Naive thymus-derived CD8-positive, alpha-beta T cell (primary cell): ENCODE results near the gene DGKG. TPM values are rescaled to one million over a fixed set of nuclear protein-coding genes. Genes with fewer than 3 reads are reported as not detected.

ENCODE experiments used
- ATAC-seq, 2 donors: fragments of 150-1000 bp; cut with Tn5 transposase in 1 of 2; sonication (Bioruptor Pico), chemical (Tn5 transposase) in 1 of 2; 1 replicate in 1 of 2; 2 replicates in 1 of 2; pipeline ENCODE4 v1.10.0; 2021; ENCODE audit warnings: mild to moderate bottlenecking in 2 of 2, moderate library complexity in 2 of 2
- POLR2A ChIA-PET: fragments of 350-600 bp; sonication (Branson Sonifier 250); formaldehyde crosslinking; loops from one replicate; lab custom pipeline; 2021; ENCODE audit warnings: antibody characterized with exemption; lab: Charles Lee
- DNase-seq, 10 donors: peaks; one replicate each; pipeline versions ENCODE4 v3.0.0 to v3.0.0-alpha.2; 2020 to 2022
- H3K27ac Mint-ChIP-seq, 10 donors: one replicate each; pipeline ENCODE4 v1.8.0; 2020 to 2022; ENCODE audit warnings: mild to moderate bottlenecking in 10 of 10, mixed read lengths in 10 of 10, moderate library complexity in 4 of 10, inconsistent platforms in 1 of 10
- H3K27me3 Mint-ChIP-seq, 5 donors: one replicate each; pipeline ENCODE4 v1.8.0; 2021 to 2022; ENCODE audit warnings: mixed read lengths in 5 of 5
- H3K36me3 Mint-ChIP-seq, 3 donors: one replicate each; pipeline ENCODE4 v1.8.0; 2020 to 2022; ENCODE audit warnings: mixed read lengths in 3 of 3, mild to moderate bottlenecking in 2 of 3, inconsistent platforms in 1 of 3
- H3K4me1 Mint-ChIP-seq, 4 donors: one replicate each; pipeline ENCODE4 v1.8.0; 2021 to 2022; ENCODE audit warnings: mixed read lengths in 4 of 4
- H3K4me3 Mint-ChIP-seq, 10 donors: one replicate each; pipeline ENCODE4 v1.8.0; 2020 to 2022; ENCODE audit warnings: mild to moderate bottlenecking in 10 of 10, mixed read lengths in 10 of 10, moderate library complexity in 6 of 10, inconsistent platforms in 1 of 10
- H3K9me3 Mint-ChIP-seq, 9 donors: one replicate each; pipeline ENCODE4 v1.8.0; 2020 to 2022; ENCODE audit warnings: mixed read lengths in 9 of 9, mild to moderate bottlenecking in 3 of 9, inconsistent platforms in 1 of 9, moderate library complexity in 1 of 9
- polyA plus RNA-seq, 3 donors: library from polyadenylated mRNA; unstranded; fragments of 300-500 nt; fragmentation: Illumina TruSeq; gene quantifications; one replicate each; pipeline ENCODE4 v1.2.3, GENCODE V29; 2021
- total RNA-seq, 8 experiments: library from RNA in 2 of 8; stranded (reverse) in 2 of 8; gene quantifications; one replicate each; pipeline ENCODE4 v1.2.3 and lab custom pipeline; 2021 to 2026

The DGKG gene
- total and polyA plus RNA-seq, 5 experiments from 2014 or later = 0.11 to 1.5 TPM; not detected in 3

GRCh38 chr3:186102687-186103086, 259.3 kb downstream of the DGKG start:
- no peak for ATAC-seq
- peaks cover 5 to 15% (median 9%) of the 10 kb centered on the region in 4 donors for H3K4me1 Mint-ChIP-seq
- no peaks in the 10 kb centered on the region for H3K36me3 Mint-ChIP-seq
- POLR2A ChIA-PET = interaction anchor here (0.6 kb wide), 1 partner anchor 1241 kb away, joined by 5 read pairs; no protein-coding TSS in a partner anchor
- no peaks in the 10 kb centered on the region for H3K9me3 Mint-ChIP-seq
- H3K4me3 Mint-ChIP-seq = no peak overlapping the region
- no peak overlapping the region for H3K27ac Mint-ChIP-seq
- no peak for DNase-seq
- H3K27me3 Mint-ChIP-seq = peaks cover 37 to 73% (median 52%) of the 10 kb centered on the region in 5 donors

DNA sequence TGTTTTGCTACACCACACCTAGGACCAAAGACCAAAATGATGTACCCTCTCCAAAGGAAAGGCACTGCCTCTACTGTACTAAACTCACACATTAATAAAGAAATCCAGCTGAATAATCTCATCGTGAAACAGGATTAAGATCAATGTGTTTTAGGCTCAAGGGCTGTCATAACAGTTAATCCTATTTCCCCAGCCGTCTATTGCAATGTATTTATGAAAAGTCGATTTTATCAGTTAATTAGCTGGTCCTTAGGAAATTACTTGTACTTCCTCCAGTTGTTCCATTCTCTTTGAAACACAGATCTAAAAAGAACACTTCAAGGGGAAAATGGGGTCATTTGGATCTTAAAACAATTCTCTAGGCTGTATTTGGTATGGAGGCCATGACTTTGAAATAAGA, 261.6 kb downstream of the DGKG start:
- no peak overlapping the region for H3K4me3 Mint-ChIP-seq
- H3K9me3 Mint-ChIP-seq = no peaks in the 10 kb centered on the region
- DNase-seq (no peak), ATAC-seq (no peak)
- H3K27me3 Mint-ChIP-seq = peaks cover 39 to 73% (median 62%) of the 10 kb centered on the region in 5 donors
- no peaks in the 10 kb centered on the region for H3K36me3 Mint-ChIP-seq
- H3K4me1 Mint-ChIP-seq = peaks cover 2 to 18% (median 4%) of the 10 kb centered on the region in 4 donors
- POLR2A ChIA-PET = no interaction called here
- no peak overlapping the region for H3K27ac Mint-ChIP-seq

- Mint-ChIP-seq H3K36me3 (no peaks in the 10 kb centered on the region), H3K27me3 (peaks cover 42 to 78% (median 64%) of the 10 kb centered on the region in 5 donors), H3K4me1 (peaks cover 2 to 18% (median 4%) of the 10 kb centered on the region in 4 donors), H3K9me3 (no peaks in the 10 kb centered on the region), H3K4me3 (no peak overlapping the region), H3K27ac (no peak overlapping the region)
- POLR2A ChIA-PET = interaction anchor here (0.8 kb wide), 1 partner anchor 12 kb away, joined by 3 read pairs; no protein-coding TSS in a partner anchor
- ATAC-seq (no peak), DNase-seq (no peak)
These were observed 262.9 kb downstream of the DGKG start for GRCh38 chr3:186099178-186099577.

DNA sequence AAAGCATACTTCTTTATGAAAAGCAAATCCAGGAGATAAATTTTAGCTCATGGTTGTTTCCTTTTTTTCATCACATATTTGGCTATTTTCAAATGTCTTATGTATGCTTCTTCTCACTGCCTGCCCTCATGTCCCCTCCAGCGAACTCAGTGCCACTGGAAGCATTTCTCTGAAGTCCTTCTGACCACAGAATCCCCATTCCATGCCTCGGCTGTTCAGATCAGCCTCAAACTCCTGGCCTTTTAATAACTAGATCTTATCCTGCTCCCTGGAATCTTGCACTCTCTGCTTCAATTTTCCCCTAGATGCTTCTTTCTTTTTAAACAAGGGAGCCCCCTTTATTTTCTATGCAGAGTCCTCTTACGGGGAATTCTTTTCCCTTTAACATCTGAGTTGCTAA, 263.3 kb downstream of the DGKG start:
- DNase-seq = no peak
- POLR2A ChIA-PET = interaction anchor here (0.8 kb wide), 1 partner anchor 12 kb away, joined by 3 read pairs; no protein-coding TSS in a partner anchor
- H3K36me3 Mint-ChIP-seq = no peaks in the 10 kb centered on the region
- no peaks in the 10 kb centered on the region for H3K9me3 Mint-ChIP-seq
- no peak overlapping the region for H3K4me3 Mint-ChIP-seq
- no peak overlapping the region for H3K27ac Mint-ChIP-seq
- no peak for ATAC-seq
- peaks cover 42 to 78% (median 60%) of the 10 kb centered on the region in 5 donors for H3K27me3 Mint-ChIP-seq
- H3K4me1 Mint-ChIP-seq = peaks cover 2 to 18% (median 4%) of the 10 kb centered on the region in 4 donors

DNA sequence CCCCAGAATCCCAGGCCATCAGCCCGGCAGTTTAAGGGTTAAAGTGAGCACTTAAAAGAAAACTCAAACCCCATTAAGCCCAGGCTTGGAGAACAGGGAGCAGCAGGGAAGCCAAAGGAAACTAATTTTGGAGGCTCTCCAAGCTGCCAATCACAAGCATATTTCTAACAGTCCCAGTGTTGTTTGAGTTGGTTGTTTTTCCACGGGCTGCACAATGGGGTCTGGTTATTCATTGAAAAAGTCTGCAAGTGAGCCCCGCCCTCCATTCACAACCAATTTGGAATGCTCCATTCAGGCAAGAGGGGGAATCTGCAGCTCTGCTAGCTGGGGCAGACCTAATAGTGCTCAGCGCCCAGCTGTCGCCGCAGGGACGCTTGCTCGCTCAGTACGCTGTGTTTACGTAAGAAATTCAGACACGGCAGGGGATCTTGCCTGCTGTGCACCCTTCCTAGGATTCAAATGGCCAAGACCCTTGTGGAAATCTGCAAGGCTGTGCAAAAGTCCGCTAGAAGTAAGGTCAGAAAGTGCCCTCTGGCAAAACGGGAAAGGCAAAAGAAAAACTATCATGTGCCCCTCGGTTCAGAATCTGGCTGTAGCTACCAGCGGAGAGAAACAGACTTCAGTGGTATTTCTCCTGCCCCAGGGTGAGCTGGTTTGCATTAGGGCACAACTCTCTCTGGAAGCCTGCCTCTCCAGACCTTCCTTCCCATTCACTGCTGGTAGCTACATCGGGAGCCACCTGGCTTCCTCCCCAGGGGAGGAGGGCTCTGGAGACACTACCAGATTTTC, 264.2 kb downstream of the DGKG start:
- H3K4me1 Mint-ChIP-seq = peaks cover 2 to 18% (median 4%) of the 10 kb centered on the region in 4 donors
- H3K27me3 Mint-ChIP-seq = peaks cover 42 to 81% (median 54%) of the 10 kb centered on the region in 5 donors
- no peaks in the 10 kb centered on the region for H3K9me3 Mint-ChIP-seq
- ATAC-seq (peak in 1 of 2 donors; percentile 51), DNase-seq (no peak)
- H3K36me3 Mint-ChIP-seq = no peaks in the 10 kb centered on the region
- POLR2A ChIA-PET = interaction anchor here (0.8 kb wide), 1 partner anchor 11 kb away, joined by 3 read pairs; no protein-coding TSS in a partner anchor
- no peak overlapping the region for H3K27ac Mint-ChIP-seq
- peak overlapping the region in 4 of 10 donors; percentile 6 to 46 (median 32) for H3K4me3 Mint-ChIP-seq

- no peak for ATAC-seq
- H3K27me3 Mint-ChIP-seq = peaks cover 38 to 81% (median 54%) of the 10 kb centered on the region in 5 donors
- H3K4me3 Mint-ChIP-seq = no peak overlapping the region
- no peaks in the 10 kb centered on the region for H3K9me3 Mint-ChIP-seq
- H3K36me3 Mint-ChIP-seq = no peaks in the 10 kb centered on the region
- POLR2A ChIA-PET = no interaction called here
- DNase-seq = no peak
- peak overlapping the region in 2 of 10 donors; percentile 13 to 40 for H3K27ac Mint-ChIP-seq
- H3K4me1 Mint-ChIP-seq = peaks cover 2 to 18% (median 4%) of the 10 kb centered on the region in 4 donors
These were observed 264.7 kb downstream of the DGKG start for GRCh38 chr3:186097317-186097662.

Other genes starting within 250 kb of the DGKG start
- 10 to 100 TPM in 1 of 2 experiments, 1 to 10 TPM in 1; 10.0 to 12.1 TPM for gene CRYGS, start 182.1 kb upstream of the DGKG start, total RNA-seq
- under 1 TPM; 0.24 to 0.43 (median 0.34) TPM for gene CRYGS, start 182.1 kb upstream of the DGKG start, polyA plus RNA-seq
- gene TBCCD1, start 205.1 kb upstream of the DGKG start, total RNA-seq = 10 to 100 TPM; 17.7 to 21.4 TPM
- 10 to 100 TPM; 11.9 to 22.7 (median 12.2) TPM for gene TBCCD1, start 205.1 kb upstream of the DGKG start, polyA plus RNA-seq
- 10 to 100 TPM; 30.0 to 31.7 TPM for gene DNAJB11, start 208.5 kb upstream of the DGKG start, total RNA-seq
- gene DNAJB11, start 208.5 kb upstream of the DGKG start, polyA plus RNA-seq = 10 to 100 TPM; 31.0 to 41.1 (median 31.4) TPM